ENCODE results near the gene SCAMP2.
"Not testable (repeated sequence)": the region's sequence is repeated elsewhere in the genome, so short reads cannot be mapped to it uniquely, and the experiment has no call there.

- TF ChIP-seq CTCF (IDR thresholded peaks at IDR 0.05 in 4 of 5, conservative IDR thresholded peaks at IDR 0.05 in 1 of 5); POLR2A (IDR thresholded peaks at IDR 0.05): not testable (repeated sequence)
Measured at GRCh38 chr15:74913799-74914198, 40.6 kb upstream of the SCAMP2 start.

Measured in gastrocnemius medialis (tissue), 4 donors.